GM19023 (cell line): ENCODE measurements around the gene SEMA7A.

Source experiments
- ATAC-seq: cut with Tn5 transposase; IDR thresholded peaks from one replicate; pipeline ENCODE4 v1.9.1; 2021; ENCODE audit warnings: mild to moderate bottlenecking, moderate library complexity; ENCODE audit not compliant: unreplicated experiment

The SEMA7A gene

GRCh38 chr15:74432271-74432967 lies 1.3 kb downstream of the SEMA7A start:
- ATAC-seq: no peak

GRCh38 chr15:74431645-74432044 lies 2.1 kb downstream of the SEMA7A start:
- ATAC-seq: no peak

DNA sequence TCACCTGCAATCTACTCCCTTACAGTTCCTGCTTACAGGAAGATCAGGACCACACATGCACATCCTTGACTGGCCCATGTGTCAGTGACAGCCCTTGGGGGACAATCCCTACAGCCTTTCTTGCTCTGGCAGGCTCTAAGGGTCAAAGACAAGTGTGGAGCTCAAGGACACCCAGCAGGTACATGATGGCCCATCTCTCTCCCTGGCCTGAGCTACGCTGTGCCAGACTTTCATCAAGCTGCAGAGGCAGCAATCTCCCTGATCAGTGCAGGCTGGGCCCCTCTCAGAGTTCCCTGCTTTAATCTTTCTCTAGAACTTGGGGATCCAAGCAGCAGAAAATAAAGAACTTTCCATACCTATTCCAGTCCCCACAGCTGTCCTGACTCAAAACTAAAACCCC lies 2.6 kb downstream of the SEMA7A start:
- no peak for ATAC-seq

- ATAC-seq: no peak
These were observed 3.2 kb downstream of the SEMA7A start for GRCh38 chr15:74430510-74430951.

GRCh38 chr15:74429781-74430400 lies 3.9 kb downstream of the SEMA7A start:
- no peak for ATAC-seq

GRCh38 chr15:74428970-74429780 lies 4.6 kb downstream of the SEMA7A start:
- ATAC-seq: no peak

- peak; percentile 31 for ATAC-seq
These were observed 5.3 kb downstream of the SEMA7A start for GRCh38 chr15:74428442-74428787.

DNA sequence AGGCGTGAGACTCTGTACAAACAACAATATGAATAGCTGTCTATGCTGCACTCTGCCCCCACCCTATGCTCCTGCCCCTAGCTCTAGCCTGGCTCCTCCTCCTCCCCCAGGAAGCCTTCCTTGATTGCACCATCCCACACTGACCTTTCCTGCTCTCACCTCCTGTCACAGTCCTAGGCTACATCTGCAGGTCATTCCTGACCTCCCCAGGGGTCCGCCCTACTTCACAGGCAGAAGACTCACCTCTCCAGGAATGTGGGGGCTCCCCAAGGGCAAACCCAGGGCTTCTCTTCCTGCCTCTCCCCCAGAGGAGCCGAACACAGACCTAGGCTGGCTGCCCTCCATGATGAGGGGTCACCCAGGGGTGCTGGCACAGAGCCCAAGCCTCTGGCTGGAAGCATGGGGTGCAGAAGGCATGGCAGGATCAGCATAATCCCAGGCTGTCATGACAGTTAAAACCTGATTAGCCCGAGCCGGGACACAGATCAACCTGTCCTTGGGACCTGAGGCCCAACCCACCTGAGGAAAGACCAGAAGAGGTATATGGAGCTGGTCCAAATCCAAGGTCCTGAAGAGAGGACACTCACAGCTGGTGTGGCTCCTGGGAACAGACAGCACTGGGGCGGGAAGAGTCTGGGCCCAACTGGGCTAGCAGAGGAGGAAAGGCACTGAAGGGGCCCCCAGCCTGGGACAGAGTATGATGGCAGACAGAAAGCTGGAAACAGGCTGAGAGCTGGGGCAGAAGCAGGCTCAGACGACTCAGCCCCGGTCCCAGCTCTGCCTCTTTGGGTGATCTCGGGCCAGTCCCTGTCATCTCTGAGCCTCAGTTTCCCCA lies 5.9 kb downstream of the SEMA7A start:
- ATAC-seq: no peak

DNA sequence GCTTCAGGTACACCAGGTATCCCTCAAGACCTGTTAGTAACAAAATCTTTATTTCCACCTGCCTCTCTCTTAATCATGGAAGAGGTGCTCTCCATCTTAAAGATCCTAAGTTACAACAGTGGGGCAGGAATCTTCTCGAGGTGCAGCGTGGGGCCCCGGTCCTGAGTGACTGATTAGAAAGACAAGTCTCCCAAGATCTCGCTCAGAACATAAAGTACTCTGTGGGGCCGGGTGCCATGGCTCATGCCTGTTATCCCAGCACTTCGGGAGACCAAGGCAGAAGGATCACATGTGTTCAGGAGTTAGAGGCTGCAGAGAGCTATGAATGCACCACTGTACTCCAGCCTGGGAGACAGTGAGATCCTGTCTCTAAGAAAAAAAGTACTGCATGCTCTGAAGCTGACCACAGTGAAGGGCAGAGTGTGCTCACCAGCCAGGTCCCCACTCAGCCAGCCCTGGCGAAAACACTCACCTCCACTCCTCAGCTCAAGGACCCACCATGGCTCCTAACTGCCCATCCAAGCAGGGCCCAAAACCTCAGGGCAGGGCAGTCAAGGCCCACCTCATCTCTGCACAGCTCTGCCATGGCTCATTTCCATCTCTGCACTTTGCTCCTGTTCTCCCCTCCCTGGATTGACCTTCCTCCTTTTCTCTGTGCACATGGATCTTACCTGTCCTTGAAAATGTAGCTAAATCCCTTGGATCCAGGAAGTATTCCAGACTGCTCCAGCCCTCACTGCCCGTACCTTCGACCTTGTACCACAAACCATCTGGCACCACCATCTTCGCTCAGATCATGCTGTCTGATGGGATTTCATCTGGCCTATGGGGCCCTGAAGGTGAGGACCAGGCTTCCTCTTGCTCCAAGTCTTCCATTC lies 7.1 kb downstream of the SEMA7A start:
- no peak for ATAC-seq

DNA sequence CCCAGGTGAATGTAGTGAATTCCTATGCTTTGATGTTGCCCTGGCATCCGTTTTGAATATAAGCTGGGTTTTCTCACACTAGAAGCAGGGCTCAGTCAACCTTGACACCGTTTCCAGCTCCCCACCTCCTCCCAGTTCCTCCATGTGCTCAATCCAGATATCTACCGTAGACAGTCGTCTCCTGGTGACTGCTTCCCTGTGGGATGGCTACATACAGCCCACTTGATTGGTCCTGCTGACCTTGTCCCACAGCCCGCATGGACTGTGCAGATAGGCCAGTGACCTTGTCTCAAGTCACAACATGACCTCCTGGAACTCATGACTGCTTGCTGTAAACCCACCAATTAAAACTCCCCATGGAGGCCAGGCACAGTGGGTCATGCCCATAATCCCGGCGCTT lies 8.1 kb downstream of the SEMA7A start:
- no peak for ATAC-seq

- ATAC-seq: no peak
These were observed 8.7 kb downstream of the SEMA7A start for GRCh38 chr15:74424901-74425528.

- ATAC-seq: no peak
These were observed 10.1 kb downstream of the SEMA7A start for GRCh38 chr15:74423431-74424257.

DNA sequence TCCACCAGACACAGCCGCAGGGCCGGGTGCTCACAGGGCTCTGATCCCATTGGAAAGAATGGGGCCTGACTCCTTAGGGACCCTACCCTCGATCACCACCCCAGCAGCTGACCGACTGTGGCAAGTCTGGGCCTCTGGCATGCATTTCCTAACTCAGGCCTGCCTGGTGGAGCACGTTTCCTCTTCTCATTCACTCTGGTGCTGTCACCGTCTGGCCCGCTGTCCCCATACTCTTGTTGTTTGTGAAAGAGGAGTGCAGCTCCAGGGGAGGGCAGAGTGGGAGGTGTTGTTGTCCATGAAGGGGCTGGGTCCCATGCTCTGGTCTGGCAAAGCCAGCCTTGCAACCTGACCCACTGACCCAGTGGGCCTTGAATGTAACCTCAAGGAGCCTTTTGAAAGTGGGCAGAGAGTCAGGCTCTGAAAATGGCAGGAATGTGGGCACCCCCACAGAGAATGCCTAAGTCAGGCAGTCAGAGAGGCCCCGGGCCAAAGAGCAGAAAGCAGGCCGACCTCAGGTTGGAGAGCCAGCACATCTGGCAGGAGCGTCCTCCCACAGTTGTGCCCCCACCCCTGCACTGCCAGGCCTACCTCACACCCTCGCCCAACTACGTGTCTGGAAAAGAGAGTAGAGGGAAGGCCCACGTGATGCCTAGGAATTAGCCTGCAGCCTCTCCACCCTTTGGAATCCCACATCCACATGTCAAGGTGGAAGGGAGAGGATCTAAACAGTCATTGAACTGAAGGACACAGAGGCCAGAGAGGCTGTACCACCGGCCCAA lies 10.9 kb downstream of the SEMA7A start:
- ATAC-seq: no peak

- ATAC-seq: no peak
These were observed 11.5 kb downstream of the SEMA7A start for GRCh38 chr15:74422265-74422651.

GRCh38 chr15:74421302-74422245 lies 12.2 kb downstream of the SEMA7A start:
- no peak for ATAC-seq

DNA sequence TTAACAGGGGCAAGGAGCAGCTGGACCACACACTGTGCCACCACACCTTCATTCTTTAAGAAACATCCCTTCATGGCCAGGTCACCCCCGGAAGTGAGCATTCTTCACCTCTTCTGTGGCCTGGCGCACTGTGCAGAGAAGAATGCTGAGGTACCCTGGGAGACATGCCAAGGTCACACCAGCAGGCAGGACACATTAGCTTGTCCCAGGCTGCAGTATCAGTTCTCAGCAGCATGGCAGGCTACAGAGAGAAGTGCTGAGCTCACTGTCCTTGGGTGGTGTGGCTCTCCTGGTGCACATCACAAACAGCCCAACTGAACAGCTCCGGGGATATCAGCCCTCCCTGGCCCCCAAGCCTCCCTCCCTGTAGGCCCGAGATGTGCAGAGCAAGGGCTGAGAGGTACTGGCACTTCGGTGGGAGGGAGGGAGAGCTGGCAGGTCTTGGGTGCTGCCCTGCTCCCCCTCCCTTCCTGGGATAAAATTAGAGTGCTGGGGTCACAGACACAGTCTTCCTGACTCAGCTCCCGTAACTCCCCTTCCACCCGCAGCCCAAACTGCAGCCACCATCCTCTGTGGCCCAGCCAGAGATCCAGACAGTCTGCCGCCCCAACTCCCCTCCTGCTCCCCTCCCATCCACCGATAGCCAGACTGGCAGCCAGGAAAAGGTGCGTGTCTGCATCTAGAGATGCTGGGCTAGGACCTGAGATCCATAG lies 13.4 kb downstream of the SEMA7A start:
- no peak for ATAC-seq
